IgD-negative memory B cell (primary cell): ENCODE results near the gene CHRM5. TPM values are rescaled to one million over a fixed set of nuclear protein-coding genes. Genes with fewer than 3 reads are reported as not detected.

Experiments used
- H3K27ac Mint-ChIP-seq, 3 donors: one replicate each; pipeline ENCODE4 v1.8.0; 2020 to 2022; ENCODE audit warnings: mild to moderate bottlenecking in 3 of 3, mixed read lengths in 3 of 3, moderate library complexity in 1 of 3
- H3K27me3 Mint-ChIP-seq: one replicate; pipeline ENCODE4 v1.8.0; 2021; ENCODE audit warnings: mixed read lengths
- H3K36me3 Mint-ChIP-seq: one replicate; pipeline ENCODE4 v1.8.0; 2020; ENCODE audit warnings: mild to moderate bottlenecking, mixed read lengths
- H3K4me1 Mint-ChIP-seq, 3 donors: one replicate each; pipeline ENCODE4 v1.8.0; 2020 to 2022; ENCODE audit warnings: mixed read lengths in 3 of 3, mild to moderate bottlenecking in 1 of 3
- H3K4me3 Mint-ChIP-seq, 4 donors: one replicate each; pipeline ENCODE4 v1.8.0; 2020 to 2022; ENCODE audit warnings: mild to moderate bottlenecking in 4 of 4, mixed read lengths in 4 of 4, moderate library complexity in 3 of 4
- H3K9me3 Mint-ChIP-seq, 3 donors: one replicate each; pipeline ENCODE4 v1.8.0; 2020 to 2021; ENCODE audit warnings: mixed read lengths in 3 of 3, mild to moderate bottlenecking in 1 of 3
- polyA plus RNA-seq: library from polyadenylated mRNA; unstranded; fragments of 300-500 nt; fragmentation: Illumina TruSeq; gene quantifications from one replicate; pipeline ENCODE4 v1.2.3, GENCODE V29; 2021

CHRM5 gene, protein sequence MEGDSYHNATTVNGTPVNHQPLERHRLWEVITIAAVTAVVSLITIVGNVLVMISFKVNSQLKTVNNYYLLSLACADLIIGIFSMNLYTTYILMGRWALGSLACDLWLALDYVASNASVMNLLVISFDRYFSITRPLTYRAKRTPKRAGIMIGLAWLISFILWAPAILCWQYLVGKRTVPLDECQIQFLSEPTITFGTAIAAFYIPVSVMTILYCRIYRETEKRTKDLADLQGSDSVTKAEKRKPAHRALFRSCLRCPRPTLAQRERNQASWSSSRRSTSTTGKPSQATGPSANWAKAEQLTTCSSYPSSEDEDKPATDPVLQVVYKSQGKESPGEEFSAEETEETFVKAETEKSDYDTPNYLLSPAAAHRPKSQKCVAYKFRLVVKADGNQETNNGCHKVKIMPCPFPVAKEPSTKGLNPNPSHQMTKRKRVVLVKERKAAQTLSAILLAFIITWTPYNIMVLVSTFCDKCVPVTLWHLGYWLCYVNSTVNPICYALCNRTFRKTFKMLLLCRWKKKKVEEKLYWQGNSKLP
- not detected for polyA plus RNA-seq

DNA sequence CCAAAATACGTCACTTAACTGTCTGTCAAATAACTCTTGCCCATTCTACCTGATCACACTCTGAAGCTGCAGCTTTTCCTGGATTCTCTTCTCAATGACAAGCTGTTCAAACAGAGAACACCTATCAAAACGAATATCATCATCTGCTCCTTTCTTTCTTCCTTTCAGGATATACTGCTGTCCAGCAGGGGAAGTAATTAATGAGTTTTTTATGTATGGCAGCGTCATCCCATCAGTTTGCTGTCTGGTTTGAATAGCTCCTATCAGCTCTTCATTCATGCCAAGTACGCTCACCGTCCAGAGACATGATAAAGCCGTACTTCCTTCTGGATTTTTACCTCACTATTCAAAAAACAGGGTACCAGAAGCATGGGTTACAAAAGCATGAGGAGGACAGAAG, at the start of gene CHRM5:
Gene CHRM5 (plus strand): TSS at position 274 of the 400 bp plus-strand sequence. CDS start 94,221 bp downstream, outside the sequence.
- no peaks in the 10 kb centered on the region for H3K9me3 Mint-ChIP-seq
- no peaks in the 10 kb centered on the region for H3K27me3 Mint-ChIP-seq
- H3K36me3 Mint-ChIP-seq = no peaks in the 10 kb centered on the region
- H3K27ac Mint-ChIP-seq = no peak within 1 kb of the TSS
- H3K4me1 Mint-ChIP-seq = no peaks in the 10 kb centered on the region
- H3K4me3 Mint-ChIP-seq = no peak within 1 kb of the TSS

DNA sequence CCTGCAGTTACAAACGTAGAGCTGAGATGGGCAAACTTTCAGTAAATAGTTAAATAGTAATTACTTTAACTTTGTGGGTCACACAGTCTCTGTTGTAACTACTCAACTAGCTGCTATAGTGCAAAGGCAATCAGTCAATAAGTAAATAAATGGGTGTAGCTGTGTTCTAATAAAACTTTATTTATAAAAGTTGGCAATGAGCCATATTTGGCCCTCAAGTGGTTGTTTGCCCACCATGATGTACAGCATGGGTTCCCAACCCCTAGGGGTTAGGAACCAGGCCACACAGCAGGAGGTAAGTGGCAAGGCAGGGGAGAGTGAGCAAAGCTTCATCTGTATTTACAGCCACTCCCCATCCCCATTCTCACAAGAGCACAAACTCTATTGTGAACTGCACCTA, 44.9 kb upstream of the CHRM5 start:
- H3K27me3 Mint-ChIP-seq = no peaks in the 10 kb centered on the region
- H3K36me3 Mint-ChIP-seq = peaks cover 3% of the 10 kb centered on the region
- H3K27ac Mint-ChIP-seq = no peak overlapping the region
- H3K4me3 Mint-ChIP-seq = no peak overlapping the region
- peaks cover 0 to 2% (median 0%) of the 10 kb centered on the region in 3 donors for H3K9me3 Mint-ChIP-seq
- H3K4me1 Mint-ChIP-seq = peaks cover 0 to 4% (median 0%) of the 10 kb centered on the region in 3 donors

DNA sequence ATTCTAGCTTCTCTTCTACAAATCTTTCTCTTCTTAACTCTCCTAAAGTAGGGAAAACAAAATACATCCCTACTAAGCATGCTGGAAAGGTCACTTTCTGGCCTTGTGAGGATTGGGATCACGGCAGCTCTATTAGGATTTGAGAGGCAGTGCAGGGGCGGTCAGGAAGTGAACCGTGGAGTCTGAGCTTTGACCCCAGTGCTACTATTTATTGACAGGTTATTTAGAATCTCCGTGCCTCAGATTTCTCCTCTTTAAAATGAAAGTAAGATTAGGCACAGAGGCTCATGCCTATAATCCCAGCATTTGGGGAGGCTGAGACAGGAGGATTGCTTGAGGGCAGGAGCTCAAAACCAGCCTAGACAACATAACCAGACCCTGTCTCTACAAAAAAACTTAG, 42.0 kb upstream of the CHRM5 start:
- no peaks in the 10 kb centered on the region for H3K27me3 Mint-ChIP-seq

DNA sequence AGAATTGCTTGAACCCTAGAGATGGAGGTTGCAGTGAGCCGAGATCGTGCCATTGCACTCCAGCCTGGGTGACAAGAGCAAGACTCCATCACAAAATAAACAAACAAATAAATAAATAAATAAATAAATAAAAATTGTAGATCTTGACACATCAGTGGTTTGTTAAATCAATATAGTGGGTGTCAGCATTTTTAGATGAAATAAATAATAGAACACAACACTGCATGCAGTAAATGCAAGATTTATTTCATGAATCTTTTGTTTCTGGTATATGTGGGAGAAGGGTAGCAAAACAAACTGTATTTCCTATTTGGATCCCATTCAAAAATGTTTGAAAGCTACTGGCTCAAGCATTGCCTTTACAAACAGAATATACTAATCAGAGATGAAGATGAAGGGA, 35.6 kb upstream of the CHRM5 start:
- H3K4me3 Mint-ChIP-seq = no peak overlapping the region
- H3K27me3 Mint-ChIP-seq = no peaks in the 10 kb centered on the region
- H3K27ac Mint-ChIP-seq = no peak overlapping the region
- H3K4me1 Mint-ChIP-seq = peaks cover 0 to 5% (median 0%) of the 10 kb centered on the region in 3 donors
- H3K9me3 Mint-ChIP-seq = no peaks in the 10 kb centered on the region
- H3K36me3 Mint-ChIP-seq = peaks cover under 1% of the 10 kb centered on the region

More for the DNA sequence above, 42.0 kb upstream of the CHRM5 start:
- H3K4me3 Mint-ChIP-seq = no peak overlapping the region
- peaks cover 3% of the 10 kb centered on the region for H3K36me3 Mint-ChIP-seq
- no peaks in the 10 kb centered on the region for H3K4me1 Mint-ChIP-seq
- peaks cover 0 to 2% (median 0%) of the 10 kb centered on the region in 3 donors for H3K9me3 Mint-ChIP-seq
- H3K27ac Mint-ChIP-seq = no peak overlapping the region

DNA sequence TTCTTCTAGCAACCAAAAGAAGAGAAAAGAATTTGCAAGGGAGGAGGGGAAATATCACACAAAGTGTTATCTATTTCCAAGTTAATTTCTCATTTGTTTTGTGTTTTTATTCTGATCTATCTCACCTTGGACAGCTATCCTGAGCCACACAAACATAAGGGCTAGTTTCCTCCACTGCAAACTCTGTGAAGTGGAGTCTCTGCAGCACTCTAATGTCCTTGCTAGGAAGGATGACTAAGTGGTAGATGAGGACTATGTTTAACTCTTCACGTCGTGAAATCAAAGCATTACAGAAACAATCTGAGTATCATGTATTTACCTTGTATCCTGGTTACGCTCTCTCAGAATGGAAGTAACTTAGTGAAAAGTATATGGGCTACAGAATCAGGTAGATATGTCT, 33.9 kb upstream of the CHRM5 start:
- H3K27ac Mint-ChIP-seq = no peak overlapping the region
- no peaks in the 10 kb centered on the region for H3K36me3 Mint-ChIP-seq
- H3K27me3 Mint-ChIP-seq = no peaks in the 10 kb centered on the region
- H3K4me1 Mint-ChIP-seq = peaks cover 0 to 5% (median 0%) of the 10 kb centered on the region in 3 donors
- no peaks in the 10 kb centered on the region for H3K9me3 Mint-ChIP-seq
- H3K4me3 Mint-ChIP-seq = no peak overlapping the region

DNA sequence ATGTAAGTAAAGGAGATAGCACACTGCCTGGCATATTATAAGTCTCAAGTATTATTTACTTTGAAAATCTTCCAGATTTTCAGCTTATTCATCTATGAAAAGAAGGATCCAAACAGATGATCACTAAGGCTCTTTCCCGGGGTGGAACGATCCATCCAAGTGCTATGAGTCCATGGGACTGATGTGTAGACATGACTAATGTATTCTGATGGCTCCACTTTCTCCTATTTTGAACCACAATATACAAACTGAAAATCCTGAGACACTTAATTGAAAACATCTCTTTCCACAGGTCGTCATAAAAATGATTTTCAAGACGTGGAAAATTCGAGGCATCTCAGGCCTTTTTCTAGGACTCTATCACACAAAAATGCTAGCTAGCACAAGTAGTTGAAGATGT, 33.4 kb upstream of the CHRM5 start:
- Mint-ChIP-seq H3K4me3 (no peak overlapping the region), H3K36me3 (no peaks in the 10 kb centered on the region), H3K9me3 (no peaks in the 10 kb centered on the region), H3K4me1 (peaks cover 0 to 5% (median 0%) of the 10 kb centered on the region in 3 donors), H3K27me3 (no peaks in the 10 kb centered on the region), H3K27ac (no peak overlapping the region)

DNA sequence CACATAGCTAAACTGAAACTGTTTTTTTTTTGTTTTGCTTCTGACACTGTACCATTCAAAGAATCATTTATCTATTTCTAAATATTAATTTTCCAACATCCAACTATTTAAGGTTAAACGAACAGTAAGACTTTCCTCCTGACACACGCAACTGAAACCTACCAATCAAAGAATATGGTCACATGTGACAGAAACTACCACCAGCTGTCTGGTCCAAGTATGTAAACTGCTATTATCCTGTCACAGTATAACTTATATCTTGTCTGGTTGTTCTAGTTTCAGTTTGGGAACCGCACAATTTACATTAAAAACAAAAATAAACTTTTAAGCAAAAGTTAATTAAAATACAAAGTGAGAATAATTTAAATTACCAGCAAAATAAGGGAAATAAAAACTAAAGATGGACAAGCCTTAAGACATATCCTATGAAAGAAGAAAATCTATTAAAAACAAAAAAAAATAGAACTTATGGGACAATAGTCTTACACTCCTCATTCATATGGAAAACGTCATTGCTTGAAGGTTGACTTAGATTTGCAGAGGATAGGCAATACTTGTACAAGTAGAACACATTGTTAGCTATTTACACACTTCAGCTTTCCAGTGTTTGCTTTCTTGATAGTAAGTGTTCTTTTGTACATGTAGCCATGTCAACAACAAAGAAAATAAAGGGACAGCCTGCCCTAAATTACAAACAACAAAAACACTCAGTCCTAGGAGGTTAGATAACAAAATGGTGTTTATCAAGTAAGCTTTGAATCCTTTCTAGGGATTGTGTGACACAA, 26.8 kb upstream of the CHRM5 start:
- H3K4me1 Mint-ChIP-seq = no peaks in the 10 kb centered on the region
- no peak overlapping the region for H3K4me3 Mint-ChIP-seq

DNA sequence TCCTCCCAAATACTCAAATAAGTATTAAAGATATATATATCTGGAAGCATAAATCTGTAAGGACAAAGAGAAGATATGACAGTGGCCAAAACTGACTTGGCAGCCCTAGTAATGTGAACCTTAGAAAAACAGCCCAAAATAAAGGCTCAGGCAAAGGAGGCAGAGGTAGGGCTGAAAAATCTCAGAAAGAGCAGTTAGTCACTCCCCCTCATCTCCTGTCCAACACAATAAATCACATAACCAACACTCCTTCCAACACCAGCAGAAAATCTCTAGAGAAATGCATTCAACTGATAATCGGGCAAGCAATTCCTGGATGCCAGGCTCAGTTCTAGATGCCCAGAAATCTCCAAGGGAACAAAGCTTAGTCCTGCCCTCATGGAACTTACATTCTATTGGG, 22.1 kb upstream of the CHRM5 start:
- Mint-ChIP-seq H3K4me3 (no peak overlapping the region), H3K9me3 (peaks cover 0 to 5% (median 0%) of the 10 kb centered on the region in 3 donors), H3K4me1 (no peaks in the 10 kb centered on the region), H3K36me3 (peaks cover 10% of the 10 kb centered on the region), H3K27me3 (no peaks in the 10 kb centered on the region), H3K27ac (no peak overlapping the region)

More for the DNA sequence above, 26.8 kb upstream of the CHRM5 start:
- H3K36me3 Mint-ChIP-seq = peaks cover 4% of the 10 kb centered on the region
- no peak overlapping the region for H3K27ac Mint-ChIP-seq
- H3K9me3 Mint-ChIP-seq = peaks cover 0 to 2% (median 0%) of the 10 kb centered on the region in 3 donors
- H3K27me3 Mint-ChIP-seq = no peaks in the 10 kb centered on the region

DNA sequence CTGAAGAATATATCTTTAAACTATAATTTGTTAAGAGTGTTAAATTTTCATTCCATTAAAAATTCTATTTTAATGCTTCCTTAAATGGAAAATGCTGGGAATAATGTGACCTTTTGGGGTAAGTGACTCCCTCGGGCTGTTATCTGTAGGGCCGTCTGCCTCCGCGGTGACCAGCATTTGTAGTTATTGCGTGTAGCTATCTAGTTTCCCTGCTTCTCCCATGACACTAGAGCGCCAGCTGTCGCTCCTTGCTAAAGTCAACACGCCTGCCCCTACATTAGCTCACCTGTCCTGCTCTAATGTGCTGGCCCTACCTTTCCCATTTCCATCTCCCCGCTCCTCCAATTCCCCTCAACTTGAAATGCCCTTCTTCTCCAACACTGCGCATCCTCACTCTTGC, 12.4 kb upstream of the CHRM5 start:
- Mint-ChIP-seq H3K36me3 (peaks cover 5% of the 10 kb centered on the region), H3K27ac (no peak overlapping the region), H3K27me3 (no peaks in the 10 kb centered on the region), H3K4me3 (no peak overlapping the region), H3K4me1 (peaks cover 0 to 2% (median 0%) of the 10 kb centered on the region in 3 donors), H3K9me3 (no peaks in the 10 kb centered on the region)

DNA sequence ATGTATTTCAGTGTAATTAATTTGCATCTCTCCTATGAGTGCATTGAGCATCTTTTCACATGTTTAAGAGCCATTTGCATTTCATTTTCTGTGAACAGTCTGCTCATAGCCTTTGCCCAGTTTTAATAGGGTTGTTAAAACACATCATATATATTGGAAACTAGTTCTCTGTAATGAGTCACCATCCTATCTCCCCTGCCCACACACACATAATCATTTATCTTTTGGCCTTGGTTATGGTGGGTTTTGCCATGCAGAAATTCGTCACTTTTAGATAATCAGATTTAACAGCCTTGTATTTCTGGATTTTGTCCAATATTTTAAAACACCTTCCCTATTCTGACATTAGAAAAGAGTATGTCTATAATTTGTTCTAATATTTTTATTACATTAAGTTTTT, 11.9 kb upstream of the CHRM5 start:
- Mint-ChIP-seq H3K9me3 (no peaks in the 10 kb centered on the region), H3K4me1 (peaks cover 0 to 2% (median 0%) of the 10 kb centered on the region in 3 donors), H3K36me3 (peaks cover 5% of the 10 kb centered on the region), H3K27me3 (no peaks in the 10 kb centered on the region), H3K4me3 (no peak overlapping the region), H3K27ac (no peak overlapping the region)

DNA sequence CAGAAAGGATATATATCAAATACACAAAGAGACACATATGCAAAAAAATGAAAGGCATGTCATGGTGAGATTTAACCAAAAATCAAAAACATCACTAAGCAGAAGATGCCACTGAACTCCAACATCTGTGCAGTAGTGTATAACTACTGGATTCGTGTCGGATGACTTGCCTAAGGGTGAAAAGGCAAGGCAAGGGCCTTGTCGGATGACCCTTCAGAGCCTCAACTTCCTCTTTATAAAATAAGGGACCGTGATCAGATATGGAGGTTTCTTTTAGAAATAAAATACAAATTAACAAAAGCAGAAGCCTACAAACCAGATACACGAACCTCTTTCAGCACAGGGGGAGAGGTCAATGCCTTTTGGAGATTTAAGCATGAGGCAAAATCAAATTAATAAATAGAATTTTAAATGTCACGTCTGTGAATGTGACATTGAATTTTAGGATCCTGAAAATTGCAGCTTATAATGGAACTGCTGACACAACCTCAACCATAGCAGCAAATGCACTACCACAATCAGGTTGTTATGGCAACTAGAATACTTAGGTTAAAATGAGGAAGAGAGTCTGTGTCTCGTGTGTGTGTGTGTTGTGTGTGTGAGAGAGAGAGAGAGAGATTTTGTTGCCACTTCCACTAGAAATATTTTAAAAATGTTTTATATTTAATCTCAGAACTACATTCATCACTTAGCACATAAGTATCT, 8.3 kb upstream of the CHRM5 start:
- Mint-ChIP-seq H3K4me1 (peaks cover 0 to 2% (median 0%) of the 10 kb centered on the region in 3 donors), H3K27ac (no peak overlapping the region), H3K9me3 (no peaks in the 10 kb centered on the region), H3K36me3 (peaks cover 6% of the 10 kb centered on the region), H3K27me3 (no peaks in the 10 kb centered on the region), H3K4me3 (no peak overlapping the region)

DNA sequence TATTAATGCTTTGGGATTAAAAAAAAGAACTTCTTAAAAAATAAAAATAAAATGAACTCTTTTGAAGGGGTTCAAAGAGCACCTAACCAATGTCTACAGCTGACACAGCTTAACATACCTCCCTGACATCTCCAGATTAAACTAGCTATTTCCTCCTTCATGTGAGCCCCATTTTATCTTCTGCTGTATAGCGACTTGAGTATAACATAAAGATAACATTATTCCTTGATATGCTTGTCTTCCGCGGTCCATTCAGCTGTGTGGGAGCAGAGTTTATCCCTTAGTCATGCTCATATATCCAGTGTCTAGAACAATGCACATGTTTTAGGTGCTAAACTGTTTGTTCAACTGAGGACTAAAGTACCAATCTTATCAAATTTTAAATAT, 7.8 kb upstream of the CHRM5 start:
- no peaks in the 10 kb centered on the region for H3K9me3 Mint-ChIP-seq
- H3K4me3 Mint-ChIP-seq = no peak overlapping the region
- H3K27me3 Mint-ChIP-seq = no peaks in the 10 kb centered on the region
- peaks cover 6% of the 10 kb centered on the region for H3K36me3 Mint-ChIP-seq
- H3K4me1 Mint-ChIP-seq = peaks cover 0 to 2% (median 0%) of the 10 kb centered on the region in 3 donors
- H3K27ac Mint-ChIP-seq = no peak overlapping the region

DNA sequence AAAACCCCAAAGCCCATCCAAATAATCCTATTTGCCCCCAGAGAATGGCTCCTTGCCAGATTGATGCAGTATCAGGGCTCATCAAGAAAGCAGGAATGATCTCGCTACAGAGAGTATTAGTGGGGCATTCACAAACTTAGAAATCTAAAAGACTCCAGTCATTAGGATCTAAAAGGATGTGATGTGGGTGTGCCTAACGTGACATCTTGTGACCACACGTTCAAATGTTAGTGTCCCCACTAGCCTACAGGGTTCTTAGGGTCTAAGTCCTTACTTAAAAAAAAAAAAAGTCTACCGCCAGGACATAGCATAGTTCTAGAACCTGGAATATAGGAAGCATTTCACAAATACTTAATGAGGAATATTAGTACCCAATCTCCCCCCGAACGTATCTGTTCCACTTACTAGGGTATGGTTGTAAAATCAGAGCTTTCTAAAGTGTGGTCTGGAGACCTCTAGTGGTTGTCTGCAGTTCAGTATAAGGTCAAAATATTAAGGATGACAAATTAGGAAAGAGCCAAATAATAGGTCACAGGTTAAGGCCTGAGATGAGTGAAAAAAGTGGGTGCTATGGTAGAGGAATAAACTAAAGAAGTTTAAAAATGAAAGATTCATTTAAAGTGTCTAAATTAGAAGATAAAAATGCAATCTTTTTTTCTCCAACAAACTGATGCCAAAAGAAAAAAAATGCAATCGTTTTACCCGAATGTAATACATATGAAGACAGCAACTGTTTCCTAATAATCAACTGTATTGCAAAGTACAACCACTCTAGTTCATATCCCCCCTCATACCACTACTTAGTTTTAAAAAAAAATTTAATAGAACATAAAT, 4.2 kb upstream of the CHRM5 start:
- Mint-ChIP-seq H3K27me3 (no peaks in the 10 kb centered on the region), H3K4me1 (peaks cover 0 to 2% (median 0%) of the 10 kb centered on the region in 3 donors), H3K9me3 (no peaks in the 10 kb centered on the region), H3K27ac (no peak overlapping the region), H3K4me3 (no peak overlapping the region), H3K36me3 (peaks cover 4% of the 10 kb centered on the region)

DNA sequence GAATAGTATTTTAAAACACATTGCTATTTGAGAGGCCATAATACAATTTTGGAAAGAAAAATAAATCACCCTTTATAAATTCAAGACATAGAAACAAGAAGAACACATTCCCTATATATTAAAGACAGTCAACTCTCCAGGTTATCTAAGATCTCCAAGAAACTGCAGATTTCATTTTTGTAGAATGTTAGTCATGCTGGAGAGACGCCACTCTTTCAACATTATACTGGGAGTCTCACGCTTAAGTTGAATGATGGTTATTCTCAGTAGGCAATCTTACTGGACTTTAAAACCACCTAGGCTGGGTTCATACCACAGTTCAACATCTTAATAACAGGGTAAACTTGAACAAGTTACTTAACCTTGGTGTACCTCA, 3.6 kb upstream of the CHRM5 start:
- Mint-ChIP-seq H3K36me3 (peaks cover 4% of the 10 kb centered on the region), H3K27me3 (no peaks in the 10 kb centered on the region), H3K9me3 (no peaks in the 10 kb centered on the region), H3K4me3 (no peak overlapping the region), H3K27ac (no peak overlapping the region), H3K4me1 (peaks cover 0 to 2% (median 0%) of the 10 kb centered on the region in 3 donors)
